ENCODE data around the gene KRTAP4-8. TPM values are rescaled to one million over a fixed set of nuclear protein-coding genes. Genes with fewer than 3 reads are reported as not detected.
"Not testable (repeated sequence)": the region's sequence is repeated elsewhere in the genome, so short reads cannot be mapped to it uniquely, and the experiment has no call there.

The KRTAP4-8 gene
- total RNA-seq, 1 experiment from 2014 or later = not detected

- not testable (repeated sequence) for H3K9me3 ChIP-seq (replicated peaks); H3K27me3 ChIP-seq (replicated peaks)
- H3K4me1 ChIP-seq (replicated peaks) = peaks cover 66% of the 10 kb centered on the region
Observed at GRCh38 chr17:41065016-41065689, 32.8 kb downstream of the KRTAP4-8 start.

GRCh38 chr17:41064301-41064700 is 33.6 kb downstream of the KRTAP4-8 start:
- H3K4me1 ChIP-seq (replicated peaks) = peaks cover 74% of the 10 kb centered on the region
- no peak overlapping the region for H3K4me3 ChIP-seq
- no peak for DNase-seq (ENCODE audit: low read depth in 1 of 2, low spot score in 2 of 2)
- H3K27ac ChIP-seq = no peak overlapping the region
- H3K36me3 ChIP-seq = no peaks in the 10 kb centered on the region
- no peaks in the 10 kb centered on the region for H3K27me3 ChIP-seq (replicated peaks)
- peaks cover 6% of the 10 kb centered on the region; the same call in 1 of the 2 replicates for H3K9me3 ChIP-seq (replicated peaks)

More at GRCh38 chr17:41065016-41065689, 32.8 kb downstream of the KRTAP4-8 start:
- DNase-seq (ENCODE audit: low read depth in 1 of 2, low spot score in 2 of 2); H3K27ac ChIP-seq; H3K4me3 ChIP-seq; H3K36me3 ChIP-seq: not testable (repeated sequence)

DNA sequence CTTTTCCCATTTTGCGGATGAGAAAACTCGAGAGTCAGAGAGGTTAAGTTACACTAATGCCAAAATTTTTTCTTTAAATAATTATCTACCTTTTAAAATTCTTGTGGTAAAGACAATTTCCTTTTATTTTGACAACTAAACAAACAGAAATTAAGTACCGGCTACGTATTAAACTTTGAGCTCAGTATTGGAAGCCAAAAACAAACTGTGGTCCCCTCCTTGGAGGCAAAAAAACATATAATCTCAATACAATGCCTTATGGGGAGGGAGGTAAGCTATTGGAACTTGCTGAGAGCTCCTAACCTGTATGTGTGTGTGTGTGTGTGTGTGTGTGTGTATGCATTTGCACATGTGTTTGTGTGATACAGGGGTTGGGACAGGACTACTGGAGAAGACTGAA is 34.5 kb downstream of the KRTAP4-8 start:
- Histone ChIP-seq H3K36me3 (no peaks in the 10 kb centered on the region), H3K9me3 (replicated peaks) (peaks cover 6% of the 10 kb centered on the region; the same call in 1 of the 2 replicates), H3K4me1 (replicated peaks) (peaks cover 81% of the 10 kb centered on the region)

DNA sequence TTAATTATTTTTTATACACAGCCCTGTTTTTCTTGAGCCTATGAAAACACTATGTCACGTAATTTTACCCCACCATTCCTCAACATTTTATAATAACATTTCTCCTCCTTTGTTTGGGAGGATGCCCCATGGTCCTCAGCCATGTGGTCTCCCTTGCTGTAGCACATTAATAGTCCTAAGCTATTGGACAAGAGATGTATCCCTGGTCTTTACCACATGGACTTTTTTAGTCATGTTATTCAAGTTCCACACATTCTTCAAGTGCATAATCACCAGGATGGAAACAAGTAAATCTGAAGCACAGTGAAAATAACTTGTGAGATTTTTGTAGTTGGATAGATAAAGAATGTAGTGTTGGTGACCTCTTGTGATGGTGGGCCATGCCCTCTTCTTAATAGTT is 36.0 kb downstream of the KRTAP4-8 start:
- Histone ChIP-seq H3K36me3 (no peaks in the 10 kb centered on the region), H3K9me3 (replicated peaks) (peaks cover 6% of the 10 kb centered on the region; the same call in 1 of the 2 replicates), H3K4me3 (no peak overlapping the region), H3K27me3 (replicated peaks) (no peaks in the 10 kb centered on the region), H3K27ac (peak overlapping the region; percentile 97), H3K4me1 (replicated peaks) (peaks cover 79% of the 10 kb centered on the region)
- DNase-seq (ENCODE audit: low read depth in 1 of 2, low spot score in 2 of 2) = peak; percentile 65 to 90

More for the DNA sequence above, 34.5 kb downstream of the KRTAP4-8 start:
- DNase-seq (ENCODE audit: low read depth in 1 of 2, low spot score in 2 of 2) = no peak
- no peak overlapping the region for H3K4me3 ChIP-seq
- peak overlapping the region; percentile 97; the same call in 1 of the 2 replicates for H3K27ac ChIP-seq
- H3K27me3 ChIP-seq (replicated peaks) = no peaks in the 10 kb centered on the region

GRCh38 chr17:41060052-41060604 is 37.8 kb downstream of the KRTAP4-8 start, which contains the start of gene KRTAP2-3:
Gene KRTAP2-3 (minus strand): TSS chr17:41060114. CDS start chr17:41060050, 64 bp downstream.
- Histone ChIP-seq H3K9me3 (replicated peaks) (peaks cover 6% of the 10 kb centered on the region; the same call in 1 of the 2 replicates), H3K36me3 (no peaks in the 10 kb centered on the region), H3K4me1 (replicated peaks) (peaks cover 65% of the 10 kb centered on the region), H3K27me3 (replicated peaks) (no peaks in the 10 kb centered on the region), H3K27ac (peak within 1 kb of the TSS; percentile 97), H3K4me3 (no peak within 1 kb of the TSS)
- DNase-seq (ENCODE audit: low read depth in 1 of 2, low spot score in 2 of 2) = peak; percentile 83 to 91

DNA sequence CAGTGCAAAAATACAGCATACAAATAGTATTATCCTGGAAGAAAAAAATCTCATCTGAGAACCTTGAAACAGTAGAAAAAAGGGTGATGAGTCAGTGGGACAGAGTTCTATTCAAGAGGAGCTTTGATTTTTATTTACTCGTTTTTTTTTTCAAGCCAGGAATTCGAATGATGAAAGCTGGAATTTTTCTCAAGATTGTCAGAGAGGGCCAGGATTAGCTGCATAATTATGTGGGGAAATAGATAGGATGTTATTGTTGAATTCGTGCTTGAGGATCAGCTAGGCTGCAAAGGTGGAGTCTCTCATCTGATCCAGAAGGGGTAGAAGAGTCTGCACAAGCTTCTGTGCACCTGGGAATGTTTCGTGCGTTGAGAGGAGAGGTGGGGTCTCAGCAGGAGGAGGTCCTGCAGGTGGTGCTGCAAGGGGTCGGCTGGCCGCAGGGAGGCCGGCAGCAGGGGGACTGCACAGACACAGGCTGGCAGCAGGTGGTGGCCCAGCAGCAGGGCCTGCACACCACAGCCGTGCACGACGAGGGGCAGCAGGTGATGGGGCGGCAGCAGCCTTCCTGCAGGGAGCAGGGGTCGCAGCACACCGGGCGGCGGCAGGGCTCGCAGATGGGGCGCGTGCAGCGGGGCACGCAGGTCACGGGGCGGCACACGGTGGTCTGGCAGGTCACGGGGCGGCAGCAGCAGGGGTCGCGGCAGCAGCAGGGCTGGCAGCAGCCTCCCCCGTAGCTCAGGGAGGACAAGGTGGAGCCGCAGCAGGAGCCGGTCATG is 38.5 kb downstream of the KRTAP4-8 start:
- not testable (repeated sequence) for H3K36me3 ChIP-seq
- DNase-seq (ENCODE audit: low read depth in 1 of 2, low spot score in 2 of 2) = peak; percentile 47 to 95

DNA sequence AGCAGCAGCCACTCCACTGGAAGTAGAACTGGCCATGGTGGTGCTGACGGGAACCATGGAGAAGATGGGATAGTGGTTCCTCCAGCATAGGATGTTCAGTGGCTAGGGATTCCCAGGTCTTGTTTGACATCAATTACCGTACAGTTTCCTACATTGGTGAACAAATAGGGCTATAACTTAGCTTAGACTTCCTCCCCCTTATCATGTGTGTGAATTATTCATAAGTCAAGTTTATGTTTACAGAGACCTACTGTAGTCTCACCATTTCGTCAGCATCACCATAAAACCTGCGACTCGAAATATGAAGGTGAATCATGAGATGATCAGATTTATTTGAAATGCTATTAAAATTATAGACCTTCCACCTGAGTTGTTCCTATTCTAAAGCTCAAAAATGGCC is 39.2 kb downstream of the KRTAP4-8 start:
- H3K9me3 ChIP-seq (replicated peaks) = peaks cover 6% of the 10 kb centered on the region; the same call in 1 of the 2 replicates
- no peaks in the 10 kb centered on the region for H3K27me3 ChIP-seq (replicated peaks)
- no peaks in the 10 kb centered on the region for H3K36me3 ChIP-seq
- H3K4me3 ChIP-seq = no peak overlapping the region
- peaks cover 56% of the 10 kb centered on the region for H3K4me1 ChIP-seq (replicated peaks)
- no peak for DNase-seq (ENCODE audit: low read depth in 1 of 2, low spot score in 2 of 2)
- H3K27ac ChIP-seq = peak overlapping the region; percentile 97

More for the DNA sequence above, 38.5 kb downstream of the KRTAP4-8 start:
- Histone ChIP-seq H3K4me1 (replicated peaks) (peaks cover 61% of the 10 kb centered on the region), H3K27ac (peak overlapping the region; percentile 97)
- H3K4me3 ChIP-seq; H3K9me3 ChIP-seq (replicated peaks); H3K27me3 ChIP-seq (replicated peaks): not testable (repeated sequence)

DNA sequence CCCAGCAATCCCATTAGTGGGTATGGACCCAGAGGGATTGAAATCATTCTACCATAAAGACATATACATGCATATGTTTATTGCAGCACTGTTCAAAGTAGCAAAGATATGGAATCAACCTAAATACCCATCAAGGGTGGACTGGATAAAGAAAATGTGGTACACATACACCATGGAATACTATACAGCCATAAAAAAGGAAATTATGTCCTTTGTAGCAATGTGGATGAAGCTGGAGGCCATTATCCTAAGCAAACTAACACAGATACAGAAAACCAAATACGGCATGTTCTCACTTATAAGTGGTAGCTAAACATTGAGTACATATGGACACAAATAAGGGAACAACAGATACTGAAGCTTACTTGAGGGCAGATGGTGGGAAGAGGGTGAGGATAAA is 40.4 kb downstream of the KRTAP4-8 start:
- H3K27ac ChIP-seq = no peak overlapping the region
- H3K9me3 ChIP-seq (replicated peaks) = peaks cover 6% of the 10 kb centered on the region; the same call in 1 of the 2 replicates
- peaks cover 47% of the 10 kb centered on the region for H3K4me1 ChIP-seq (replicated peaks)
- H3K4me3 ChIP-seq = no peak overlapping the region
- H3K36me3 ChIP-seq = no peaks in the 10 kb centered on the region
- H3K27me3 ChIP-seq (replicated peaks) = no peaks in the 10 kb centered on the region
- no peak for DNase-seq (ENCODE audit: low read depth in 1 of 2, low spot score in 2 of 2)

DNA sequence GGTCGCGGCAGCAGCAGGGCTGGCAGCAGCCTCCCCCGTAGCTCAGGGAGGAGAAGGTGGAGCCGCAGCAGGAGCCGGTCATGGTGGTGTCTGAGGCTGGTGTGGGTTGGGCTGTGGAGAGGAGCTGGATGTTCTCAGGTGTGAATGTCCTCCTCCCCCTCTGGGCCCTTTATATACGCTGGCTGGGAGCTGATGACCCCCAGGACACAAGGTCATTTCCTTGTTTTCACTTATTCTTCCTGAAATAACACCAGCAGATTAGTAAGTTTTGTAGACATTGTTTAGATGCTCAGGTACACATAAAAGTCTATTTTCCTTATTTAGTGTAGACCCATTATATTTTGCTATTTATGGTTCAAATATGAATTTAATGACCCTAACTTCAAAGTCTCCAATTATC is 42.8 kb downstream of the KRTAP4-8 start, which contains the start of gene KRTAP2-2:
KRTAP2-2 (minus strand) TSS at position 101 of the 400 bp plus-strand sequence; CDS start at position 82, 19 bp downstream.
- H3K9me3 ChIP-seq (replicated peaks); H3K27me3 ChIP-seq (replicated peaks); H3K27ac ChIP-seq; H3K36me3 ChIP-seq; H3K4me3 ChIP-seq; DNase-seq (ENCODE audit: low read depth in 1 of 2, low spot score in 2 of 2): not testable (repeated sequence)
- peaks cover 28% of the 10 kb centered on the region for H3K4me1 ChIP-seq (replicated peaks)

- not testable (repeated sequence) for H3K9me3 ChIP-seq (replicated peaks); H3K36me3 ChIP-seq; H3K4me3 ChIP-seq; H3K27ac ChIP-seq; DNase-seq (ENCODE audit: low read depth in 1 of 2, low spot score in 2 of 2); H3K27me3 ChIP-seq (replicated peaks)
- H3K4me1 ChIP-seq (replicated peaks) = peaks cover 22% of the 10 kb centered on the region
Observed at GRCh38 chr17:41054556-41054955, 43.4 kb downstream of the KRTAP4-8 start.

- peaks cover 21% of the 10 kb centered on the region for H3K4me1 ChIP-seq (replicated peaks)
- no peak overlapping the region for H3K4me3 ChIP-seq
- H3K27me3 ChIP-seq (replicated peaks) = no peaks in the 10 kb centered on the region
- H3K27ac ChIP-seq = no peak overlapping the region
- DNase-seq (ENCODE audit: low read depth in 1 of 2, low spot score in 2 of 2) = no peak
- no peaks in the 10 kb centered on the region for H3K9me3 ChIP-seq (replicated peaks)
- H3K36me3 ChIP-seq = no peaks in the 10 kb centered on the region
Observed at GRCh38 chr17:41054025-41054424, 43.9 kb downstream of the KRTAP4-8 start.

DNA sequence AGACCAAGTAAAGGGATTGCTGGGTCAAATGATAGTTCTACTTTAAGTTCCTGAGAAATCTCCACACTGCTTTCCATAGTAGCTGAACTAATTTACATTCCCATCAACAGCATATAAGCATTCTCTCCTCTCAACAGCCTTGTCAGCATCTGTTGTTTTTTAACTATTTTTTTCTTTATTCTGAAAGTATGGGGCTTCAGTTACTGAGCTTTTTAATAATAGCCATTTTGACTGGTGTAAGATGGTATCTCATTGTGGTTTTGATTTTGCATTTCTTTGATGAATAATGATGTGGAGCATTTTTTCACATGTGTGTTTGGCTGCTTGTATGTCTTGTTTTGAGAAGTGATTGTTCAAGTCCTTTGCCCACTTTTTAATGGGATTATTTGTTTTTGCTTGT is 45.4 kb downstream of the KRTAP4-8 start:
- DNase-seq (ENCODE audit: low read depth in 1 of 2, low spot score in 2 of 2) = no peak
- no peak overlapping the region for H3K27ac ChIP-seq
- no peaks in the 10 kb centered on the region for H3K27me3 ChIP-seq (replicated peaks)
- no peaks in the 10 kb centered on the region for H3K36me3 ChIP-seq
- peaks cover 25% of the 10 kb centered on the region for H3K4me1 ChIP-seq (replicated peaks)
- no peak overlapping the region for H3K4me3 ChIP-seq
- H3K9me3 ChIP-seq (replicated peaks) = no peaks in the 10 kb centered on the region

DNA sequence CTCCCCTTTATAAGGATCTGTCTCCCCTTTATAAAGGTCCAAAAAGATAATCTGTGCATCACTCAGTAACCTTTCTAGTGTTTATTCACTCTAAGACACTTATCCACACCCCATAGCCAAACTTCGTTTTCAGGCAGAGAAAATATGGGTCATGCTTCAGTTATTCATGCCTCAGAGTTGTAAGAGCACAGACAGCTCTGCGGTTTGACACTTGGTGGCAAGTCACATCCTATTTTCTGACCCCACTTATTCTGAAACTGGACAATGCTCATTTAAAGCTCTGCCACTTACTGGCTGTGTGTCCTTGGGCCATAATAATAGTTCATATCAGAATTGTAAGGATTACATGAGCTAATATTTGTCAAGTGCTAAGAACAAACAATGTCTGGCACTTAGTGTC is 48.8 kb downstream of the KRTAP4-8 start:
- no peaks in the 10 kb centered on the region for H3K9me3 ChIP-seq (replicated peaks)
- H3K4me3 ChIP-seq = no peak overlapping the region
- peak; percentile 51 to 69 for DNase-seq (ENCODE audit: low read depth in 1 of 2, low spot score in 2 of 2)
- peak overlapping the region; percentile 90 for H3K27ac ChIP-seq
- no peaks in the 10 kb centered on the region for H3K36me3 ChIP-seq
- no peaks in the 10 kb centered on the region for H3K27me3 ChIP-seq (replicated peaks)
- peaks cover 25% of the 10 kb centered on the region for H3K4me1 ChIP-seq (replicated peaks)

Data from SJSA1 (cell line).